GM18951 (cell line): ENCODE measurements around the gene PLEKHH3.
A peak's percentile ranks its signal among the peaks of the same experiment; 100 is the strongest.
"Not testable (repeated sequence)": the region's sequence is repeated elsewhere in the genome, so short reads cannot be mapped to it uniquely, and the experiment has no call there.

Experiments
- POLR2A ChIP-seq: IDR thresholded peaks from 4 replicates; pipeline ENCODE4 v1.6.1; 2011; ENCODE audit warnings: mild to moderate bottlenecking; ENCODE audit not compliant: insufficient read length, insufficient read depth; ENCODE audit errors: extremely low read depth
- in situ Hi-C: fragments of 300-500 bp; cut with MboI; formaldehyde crosslinking; loops from one replicate; pipeline ENCODE4 v1.12.0; 2022; ENCODE audit warnings: low sequenced_read_pairs, mixed read lengths, inconsistent platforms; ENCODE audit not compliant: unreplicated experiment

Gene PLEKHH3

GRCh38 chr17:42673885-42674754 is 2.7 kb downstream of the PLEKHH3 start:
- in situ Hi-C loops: loop anchor here (5.0 kb wide), 1 partner anchor 102 kb away; no protein-coding TSS in a partner anchor
- peak; percentile 25 for TF ChIP-seq POLR2A

- TF ChIP-seq POLR2A: no peak
- in situ Hi-C loops: loop anchor here (5.0 kb wide), 1 partner anchor 101 kb away; no protein-coding TSS in a partner anchor
These were observed 3.4 kb downstream of the PLEKHH3 start for GRCh38 chr17:42673266-42673884.

GRCh38 chr17:42672038-42672437 is 4.8 kb downstream of the PLEKHH3 start:
- in situ Hi-C loops: loop anchor here (5.0 kb wide), 1 partner anchor 100 kb away; no protein-coding TSS in a partner anchor
- no peak for TF ChIP-seq POLR2A

- no peak for TF ChIP-seq POLR2A
These were observed 5.8 kb downstream of the PLEKHH3 start for GRCh38 chr17:42670789-42671657.

GRCh38 chr17:42669977-42670788 is 6.6 kb downstream of the PLEKHH3 start:
- in situ Hi-C loops: loop anchor here (5.0 kb wide), 1 partner anchor 98 kb away; no protein-coding TSS in a partner anchor
- TF ChIP-seq POLR2A: no peak

More at GRCh38 chr17:42670789-42671657, 5.8 kb downstream of the PLEKHH3 start:
- in situ Hi-C loops: loop anchor here (5.0 kb wide), 1 partner anchor 99 kb away; no protein-coding TSS in a partner anchor

GRCh38 chr17:42669705-42669976 is 7.2 kb downstream of the PLEKHH3 start:
- in situ Hi-C loops: no loop called here
- TF ChIP-seq POLR2A: no peak

- in situ Hi-C loops: no loop called here
- no peak for TF ChIP-seq POLR2A
These were observed 9.5 kb downstream of the PLEKHH3 start for GRCh38 chr17:42667088-42667951.

GRCh38 chr17:42666126-42666525 is 10.7 kb downstream of the PLEKHH3 start:
- in situ Hi-C loops: not testable (repeated sequence)

GRCh38 chr17:42665581-42666001 is 11.2 kb downstream of the PLEKHH3 start:
- in situ Hi-C loops: no loop called here
- no peak for TF ChIP-seq POLR2A

- no peak for TF ChIP-seq POLR2A
- in situ Hi-C loops: no loop called here
These were observed 16.0 kb downstream of the PLEKHH3 start for GRCh38 chr17:42660692-42661345.

GRCh38 chr17:42659932-42660274 is 16.9 kb downstream of the PLEKHH3 start:
- in situ Hi-C loops: not testable (repeated sequence)
